Peyer's patch (tissue), 4 donors: ENCODE measurements around the gene ACACA.

ENCODE experiments used
- POLR2A ChIP-seq, 2 donors: fragments of 450-650 bp; IDR thresholded peaks; one replicate each; pipeline ENCODE4 v1.5.1; 2017; ENCODE audit warnings: antibody characterized with exemption in 2 of 2, mild to moderate bottlenecking in 2 of 2, moderate library complexity in 2 of 2
- TF ChIP-seq, protein P1 (sequence below), 6 experiments: fragments of 450-650 bp in 4 of 6; fragments of 200-600 bp in 2 of 6; sonication (generic) in 1 of 6; IDR thresholded peaks; one replicate each; pipeline ENCODE4 v1.5.1; 2017 to 2019; ENCODE audit warnings: antibody characterized with exemption in 6 of 6, mild to moderate bottlenecking in 3 of 6, moderate library complexity in 1 of 6

DNA sequence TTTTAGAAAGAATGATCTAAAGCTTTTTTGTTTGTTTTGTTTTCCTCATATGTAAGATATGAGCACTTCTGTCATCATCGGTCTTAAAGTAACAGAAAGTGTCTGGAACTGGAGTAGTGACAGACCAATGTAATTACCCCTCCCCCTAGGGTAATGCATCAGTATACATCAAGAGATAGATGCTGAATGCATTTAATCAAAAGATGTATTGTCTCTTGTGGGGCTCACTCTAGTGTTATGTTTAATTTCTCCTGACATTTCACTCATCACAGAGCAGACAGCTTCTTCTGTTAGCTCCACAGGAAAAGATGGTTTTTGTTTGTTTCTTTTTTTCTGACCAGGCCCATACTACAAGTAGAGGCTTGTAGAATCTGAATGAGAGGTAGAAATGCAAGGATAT is 199.5 kb downstream of the ACACA start:
- TF ChIP-seq, protein P1, sequence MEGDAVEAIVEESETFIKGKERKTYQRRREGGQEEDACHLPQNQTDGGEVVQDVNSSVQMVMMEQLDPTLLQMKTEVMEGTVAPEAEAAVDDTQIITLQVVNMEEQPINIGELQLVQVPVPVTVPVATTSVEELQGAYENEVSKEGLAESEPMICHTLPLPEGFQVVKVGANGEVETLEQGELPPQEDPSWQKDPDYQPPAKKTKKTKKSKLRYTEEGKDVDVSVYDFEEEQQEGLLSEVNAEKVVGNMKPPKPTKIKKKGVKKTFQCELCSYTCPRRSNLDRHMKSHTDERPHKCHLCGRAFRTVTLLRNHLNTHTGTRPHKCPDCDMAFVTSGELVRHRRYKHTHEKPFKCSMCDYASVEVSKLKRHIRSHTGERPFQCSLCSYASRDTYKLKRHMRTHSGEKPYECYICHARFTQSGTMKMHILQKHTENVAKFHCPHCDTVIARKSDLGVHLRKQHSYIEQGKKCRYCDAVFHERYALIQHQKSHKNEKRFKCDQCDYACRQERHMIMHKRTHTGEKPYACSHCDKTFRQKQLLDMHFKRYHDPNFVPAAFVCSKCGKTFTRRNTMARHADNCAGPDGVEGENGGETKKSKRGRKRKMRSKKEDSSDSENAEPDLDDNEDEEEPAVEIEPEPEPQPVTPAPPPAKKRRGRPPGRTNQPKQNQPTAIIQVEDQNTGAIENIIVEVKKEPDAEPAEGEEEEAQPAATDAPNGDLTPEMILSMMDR (IDR thresholded peaks at IDR 0.05) = no peak
- no peak for TF ChIP-seq POLR2A (IDR thresholded peaks at IDR 0.05)
